A673 (cell line): ENCODE data around the gene LRRC4C. TPM values are rescaled to one million over a fixed set of nuclear protein-coding genes. Genes with fewer than 3 reads are reported as not detected.

Source experiments
- BruUV-seq: library from RNA; stranded (reverse); fragments of 400-500 nt; replicated peaks from 2 replicates; lab custom pipeline; 2021; lab: Mats Ljungman, UMichigan
- CTCF ChIA-PET: fragments of 300-600 bp; sonication (Branson Sonifier 250); formaldehyde crosslinking; loops from one replicate; lab custom pipeline; 2022; ENCODE audit warnings: antibody characterized with exemption; lab: Charles Lee
- POLR2A ChIA-PET: fragments of 300-600 bp; sonication (Branson Sonifier 250); formaldehyde crosslinking; loops from one replicate; lab custom pipeline; 2022; ENCODE audit warnings: antibody characterized with exemption; ENCODE audit not compliant: low non-redundant PET; lab: Charles Lee
- DNase-seq: peaks from one replicate; pipeline ENCODE4 v3.0.0-alpha.2; 2015; ENCODE audit warnings: low spot score
- H3K27ac ChIP-seq: fragments of 200-600 bp; sonication (generic); 2 replicates; pipeline ENCODE4 v1.5.1; 2016; ENCODE audit warnings: mixed run types, low read depth, mild to moderate bottlenecking, mixed read lengths, antibody characterized with exemption, low read length; ENCODE audit not compliant: poor library complexity, severe bottlenecking
- H3K27me3 ChIP-seq: fragments of 200-600 bp; sonication (generic); replicated peaks from 2 replicates; pipeline ENCODE4 v1.6.1; 2017; ENCODE audit warnings: mixed run types, low read depth, mild to moderate bottlenecking, mixed read lengths, antibody characterized with exemption, low read length; ENCODE audit not compliant: insufficient read depth, poor library complexity
- H3K36me3 ChIP-seq: fragments of 200-600 bp; sonication (generic); 2 replicates; pipeline ENCODE4 v1.6.1; 2016; ENCODE audit warnings: mixed run types, mild to moderate bottlenecking, mixed read lengths, antibody characterized with exemption, low read length; ENCODE audit not compliant: insufficient read depth, poor library complexity, severe bottlenecking
- H3K4me1 ChIP-seq: fragments of 200-600 bp; sonication (generic); 2 replicates; pipeline ENCODE4 v1.6.1; 2017; ENCODE audit warnings: mixed run types, mild to moderate bottlenecking, mixed read lengths, antibody characterized with exemption, low read length; ENCODE audit not compliant: insufficient read depth, poor library complexity, severe bottlenecking
- H3K4me3 ChIP-seq: fragments of 200-600 bp; sonication (generic); 2 replicates; pipeline ENCODE4 v1.5.1; 2016; ENCODE audit warnings: low read depth, mixed run types, mild to moderate bottlenecking, mixed read lengths, low read length; ENCODE audit not compliant: poor library complexity, severe bottlenecking
- H3K9me3 ChIP-seq: fragments of 200-600 bp; sonication (generic); 2 replicates; pipeline ENCODE4 v1.6.1; 2016; ENCODE audit warnings: mixed run types, low read depth, mild to moderate bottlenecking, mixed read lengths, antibody characterized with exemption, low read length; ENCODE audit not compliant: poor library complexity, severe bottlenecking
- EZH2 ChIP-seq: fragments of 200-600 bp; sonication (generic); IDR thresholded peaks from 2 replicates; pipeline ENCODE4 v1.6.1; 2017; ENCODE audit warnings: borderline replicate concordance, low read depth, mild to moderate bottlenecking, mixed read lengths, antibody characterized with exemption, low read length; ENCODE audit not compliant: poor library complexity, severe bottlenecking
- intact Hi-C: fragments of 100-400 bp; cut with micrococcal nuclease; formaldehyde crosslinking; loops from one replicate; pipeline ENCODE4 v1.10.0; 2022; ENCODE audit not compliant: unreplicated experiment
- total RNA-seq: library from RNA; stranded (reverse); gene quantifications from 2 replicates; pipeline ENCODE4 v1.2.3, GENCODE V29; 2021
- TF ChIP-seq, protein P1 (sequence below): fragments of 300-800, 200-600 bp; sonication (generic); conservative IDR thresholded peaks from 2 replicates; pipeline ENCODE4 v1.5.1; 2017; ENCODE audit warnings: low read depth, mild to moderate bottlenecking, antibody characterized with exemption, low read length, moderate library complexity, mixed read lengths

LRRC4C gene
- total RNA-seq, 1 experiment from 2014 or later = 38.3 TPM

- no peak for TF ChIP-seq EZH2
- TF ChIP-seq, protein P1, sequence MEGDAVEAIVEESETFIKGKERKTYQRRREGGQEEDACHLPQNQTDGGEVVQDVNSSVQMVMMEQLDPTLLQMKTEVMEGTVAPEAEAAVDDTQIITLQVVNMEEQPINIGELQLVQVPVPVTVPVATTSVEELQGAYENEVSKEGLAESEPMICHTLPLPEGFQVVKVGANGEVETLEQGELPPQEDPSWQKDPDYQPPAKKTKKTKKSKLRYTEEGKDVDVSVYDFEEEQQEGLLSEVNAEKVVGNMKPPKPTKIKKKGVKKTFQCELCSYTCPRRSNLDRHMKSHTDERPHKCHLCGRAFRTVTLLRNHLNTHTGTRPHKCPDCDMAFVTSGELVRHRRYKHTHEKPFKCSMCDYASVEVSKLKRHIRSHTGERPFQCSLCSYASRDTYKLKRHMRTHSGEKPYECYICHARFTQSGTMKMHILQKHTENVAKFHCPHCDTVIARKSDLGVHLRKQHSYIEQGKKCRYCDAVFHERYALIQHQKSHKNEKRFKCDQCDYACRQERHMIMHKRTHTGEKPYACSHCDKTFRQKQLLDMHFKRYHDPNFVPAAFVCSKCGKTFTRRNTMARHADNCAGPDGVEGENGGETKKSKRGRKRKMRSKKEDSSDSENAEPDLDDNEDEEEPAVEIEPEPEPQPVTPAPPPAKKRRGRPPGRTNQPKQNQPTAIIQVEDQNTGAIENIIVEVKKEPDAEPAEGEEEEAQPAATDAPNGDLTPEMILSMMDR = no peak
- H3K27ac ChIP-seq = no peak overlapping the region
- H3K9me3 ChIP-seq = peaks cover 27% of the 10 kb centered on the region
- no peak for DNase-seq
- intact Hi-C loops = no loop called here
- no TSS peak for BruUV-seq
- no peaks in the 10 kb centered on the region for H3K36me3 ChIP-seq
- POLR2A ChIA-PET = no interaction called here
- no peaks in the 10 kb centered on the region for H3K4me1 ChIP-seq
- CTCF ChIA-PET = no interaction called here
- no peak overlapping the region for H3K4me3 ChIP-seq
- no peaks in the 10 kb centered on the region for H3K27me3 ChIP-seq
Measured at GRCh38 chr11:40602866-40603552, 856.4 kb downstream of the LRRC4C start.

DNA sequence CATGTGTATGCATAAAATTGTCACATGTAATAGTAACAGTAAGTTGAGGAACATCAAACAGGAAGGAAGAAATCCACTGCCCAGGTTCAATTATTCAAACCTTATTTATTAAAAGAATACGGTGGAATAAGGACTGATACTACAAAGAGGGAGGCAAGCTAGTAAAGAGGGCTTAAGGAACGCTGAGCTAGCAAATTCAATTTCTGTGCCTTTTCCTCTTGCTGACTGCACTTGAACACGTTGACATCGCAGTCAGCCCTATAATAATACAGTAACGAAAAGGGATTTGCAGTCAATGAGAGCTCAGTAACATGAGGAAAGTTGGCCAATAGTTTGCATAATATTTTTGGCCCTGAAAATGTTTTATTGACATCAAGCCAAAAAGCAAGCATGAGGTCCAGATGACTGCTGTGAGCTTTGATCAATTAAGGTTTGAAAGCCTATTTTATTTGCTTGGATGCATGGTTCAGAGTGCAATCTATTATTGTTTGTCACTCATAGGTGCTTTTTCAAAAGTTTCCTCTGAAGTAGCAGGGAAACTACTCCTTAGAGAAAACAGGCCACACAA is 861.8 kb downstream of the LRRC4C start:
- TF ChIP-seq, protein P1 = no peak
- TF ChIP-seq EZH2 = no peak
- DNase-seq = no peak
- Histone ChIP-seq H3K9me3 (no peaks in the 10 kb centered on the region), H3K4me3 (no peak overlapping the region), H3K27me3 (no peaks in the 10 kb centered on the region), H3K36me3 (no peaks in the 10 kb centered on the region), H3K4me1 (no peaks in the 10 kb centered on the region), H3K27ac (no peak overlapping the region)
- intact Hi-C loops = no loop called here
- CTCF ChIA-PET = no interaction called here
- BruUV-seq = no TSS peak
- POLR2A ChIA-PET = no interaction called here

GRCh38 chr11:40573254-40573891 is 886.1 kb downstream of the LRRC4C start:
- H3K4me3 ChIP-seq = no peak overlapping the region
- no TSS peak for BruUV-seq
- H3K4me1 ChIP-seq = no peaks in the 10 kb centered on the region
- ChIA-PET CTCF (no interaction called here), POLR2A (no interaction called here)
- H3K36me3 ChIP-seq = no peaks in the 10 kb centered on the region
- intact Hi-C loops = no loop called here
- no peak for DNase-seq
- H3K27me3 ChIP-seq = no peaks in the 10 kb centered on the region
- H3K27ac ChIP-seq = no peak overlapping the region
- no peak for TF ChIP-seq EZH2
- TF ChIP-seq, protein P1 = no peak
- no peaks in the 10 kb centered on the region for H3K9me3 ChIP-seq
